HG02943 (cell line): Measurements from ENCODE around the gene PLD5.
"Not testable (repeated sequence)": the region's sequence is repeated elsewhere in the genome, so short reads cannot be mapped to it uniquely, and the experiment has no call there.

Source experiments
- ATAC-seq: cut with Tn5 transposase; IDR thresholded peaks from one replicate; pipeline ENCODE4 v1.9.1; 2021; ENCODE audit warnings: mild to moderate bottlenecking, low read depth, moderate library complexity; ENCODE audit not compliant: unreplicated experiment

The PLD5 gene

GRCh38 chr1:242308681-242309080 is 215.8 kb downstream of the PLD5 start:
- not testable (repeated sequence) for ATAC-seq

- ATAC-seq, result not testable (repeated sequence)
These were observed 230.7 kb downstream of the PLD5 start for GRCh38 chr1:242293781-242294180.

GRCh38 chr1:242288067-242288466 is 236.4 kb downstream of the PLD5 start:
- not testable (repeated sequence) for ATAC-seq

GRCh38 chr1:242282758-242283485 is 241.6 kb downstream of the PLD5 start:
- not testable (repeated sequence) for ATAC-seq

- ATAC-seq, result not testable (repeated sequence)
These were observed 246.1 kb downstream of the PLD5 start for GRCh38 chr1:242278406-242278805.

GRCh38 chr1:242276769-242277168 is 247.7 kb downstream of the PLD5 start:
- ATAC-seq, result not testable (repeated sequence)

GRCh38 chr1:242267004-242267403 is 257.5 kb downstream of the PLD5 start:
- not testable (repeated sequence) for ATAC-seq

- ATAC-seq, result not testable (repeated sequence)
These were observed 260.1 kb downstream of the PLD5 start for GRCh38 chr1:242264419-242264818.

- no peak for ATAC-seq
These were observed 279.2 kb downstream of the PLD5 start for GRCh38 chr1:242245255-242245654.

- peak; percentile 96 for ATAC-seq
These were observed 281.0 kb downstream of the PLD5 start for GRCh38 chr1:242243472-242243871.

- no peak for ATAC-seq
These were observed 281.5 kb downstream of the PLD5 start for GRCh38 chr1:242242983-242243382.

- ATAC-seq, result no peak
These were observed 282.6 kb downstream of the PLD5 start for GRCh38 chr1:242241936-242242335.

- ATAC-seq, result no peak
These were observed 283.8 kb downstream of the PLD5 start for GRCh38 chr1:242240691-242241090.

GRCh38 chr1:242240077-242240476 is 284.4 kb downstream of the PLD5 start:
- ATAC-seq, result no peak

GRCh38 chr1:242239398-242239797 is 285.1 kb downstream of the PLD5 start:
- ATAC-seq, result no peak

- no peak for ATAC-seq
These were observed 287.4 kb downstream of the PLD5 start for GRCh38 chr1:242237051-242237450.

GRCh38 chr1:242228991-242229390 is 295.5 kb downstream of the PLD5 start:
- ATAC-seq, result no peak

- ATAC-seq, result no peak
These were observed 298.5 kb downstream of the PLD5 start for GRCh38 chr1:242225767-242226573.

GRCh38 chr1:242224878-242225766 is 299.4 kb downstream of the PLD5 start:
- not testable (repeated sequence) for ATAC-seq

- no peak for ATAC-seq
These were observed 300.0 kb downstream of the PLD5 start for GRCh38 chr1:242224461-242224860.

GRCh38 chr1:242219905-242220304 is 304.6 kb downstream of the PLD5 start:
- ATAC-seq, result no peak
